ENCODE results near the gene C1QTNF7. TPM values are rescaled to one million over a fixed set of nuclear protein-coding genes. Genes with fewer than 3 reads are reported as not detected.

Gene C1QTNF7
- total and polyA plus RNA-seq, 2 of the 13 experiments (the other 11 are each of a cell fraction or from before 2014, with no cell fraction given), result not detected

DNA sequence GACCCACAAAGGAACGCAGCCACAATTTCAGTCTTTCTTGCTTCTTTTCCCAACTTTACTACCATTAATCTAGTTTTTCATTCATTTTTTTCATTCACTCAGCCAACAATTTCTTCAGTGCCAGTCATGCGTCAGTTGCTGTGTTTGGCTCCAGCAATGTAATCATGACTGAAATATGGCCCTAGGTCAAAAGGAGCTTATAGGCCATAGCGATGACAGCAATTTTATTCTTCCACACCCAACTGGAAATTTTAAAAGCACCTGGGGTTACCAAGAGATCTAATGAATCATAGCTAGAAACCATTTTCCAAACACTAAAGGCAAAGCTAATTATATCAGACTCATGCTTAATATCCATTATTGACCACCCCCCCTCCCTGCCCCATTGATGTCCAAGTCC lies 29.8 kb upstream of the C1QTNF7 start (continued):
- TF ChIP-seq EED (CRISPR knock-in tag; IDR thresholded peaks at IDR 0.05) (no peak), TBP (CRISPR knock-in tag; IDR thresholded peaks at IDR 0.05) (no peak), HDAC1 (CRISPR knock-in tag; IDR thresholded peaks at IDR 0.05) (no peak), CCDC6 (CRISPR knock-in tag; IDR thresholded peaks at IDR 0.05) (no peak), KDM3A (CRISPR knock-in tag; IDR thresholded peaks at IDR 0.05; ENCODE audit: low read depth) (no peak), GZF1 (CRISPR knock-in tag; IDR thresholded peaks at IDR 0.05) (no peak), ZNF572 (CRISPR knock-in tag; IDR thresholded peaks at IDR 0.05) (no peak), SIN3B (IDR thresholded peaks at IDR 0.05; ENCODE audit: low read length) (no peak), NR1H2 (CRISPR knock-in tag; IDR thresholded peaks at IDR 0.05; ENCODE audit: borderline replicate concordance, low read depth) (no peak), GRHL1 (CRISPR knock-in tag; conservative IDR thresholded peaks at IDR 0.05) (no peak), FIP1L1 (IDR thresholded peaks at IDR 0.05; ENCODE audit: borderline replicate concordance, insufficient read depth, low read depth, low read length) (no peak), ZKSCAN1 (IDR thresholded peaks at IDR 0.05; ENCODE audit: low read length) (no peak)

DNA sequence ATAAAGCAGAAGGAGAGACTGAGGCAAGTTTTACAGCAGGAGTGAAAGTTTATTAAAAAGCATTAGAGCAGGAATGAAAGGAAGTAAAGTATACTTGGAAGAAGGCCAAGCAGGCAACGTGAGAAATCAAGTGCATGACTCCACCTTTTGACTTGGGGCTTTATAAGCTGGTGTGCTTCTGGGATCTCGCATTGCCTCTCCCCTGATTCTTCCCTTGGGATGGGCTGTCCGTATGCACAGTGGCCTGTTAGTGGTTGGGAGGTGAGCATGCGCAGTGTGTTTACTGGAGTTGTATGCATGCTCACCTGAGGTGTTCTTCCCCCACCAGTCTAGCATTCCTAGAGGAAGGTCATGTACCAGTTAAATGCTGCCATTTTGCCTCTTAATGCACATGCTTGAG lies 29.1 kb upstream of the C1QTNF7 start:
- H4K20me1 ChIP-seq (ENCODE audit: insufficient read depth, low read length), result no peaks in the 10 kb centered on the region
- no peak overlapping the region for H3K27ac ChIP-seq (ENCODE audit: extremely low read length, insufficient read depth, low read length)
- H3K79me2 ChIP-seq (ENCODE audit: insufficient read depth, low read length), result no peaks in the 10 kb centered on the region
- H3K4me2 ChIP-seq (ENCODE audit: low read depth, low read length), result no peak overlapping the region
- WGBS (ENCODE audit: low lambda C conversion rate), result 23% methylated on average over 2 of the region's 4 CpGs
- no peak overlapping the region for H2AFZ ChIP-seq (ENCODE audit: low read length)
- intact Hi-C loops (cut with micrococcal nuclease; ENCODE audit: unreplicated experiment) (no loop called here), in situ Hi-C loops (cut with HindIII; ENCODE audit: extremely low pct_ligation_motif_present, low pct_unique_long_range_greater_than_20kb) (loop anchor here (5.0 kb wide), 1 partner anchor 166 kb away; no protein-coding TSS in a partner anchor)
- CTCF ChIA-PET (ENCODE audit: low intra/inter-chr PET ratio, low total read pairs), result no interaction called here
- peaks cover 0 to 2% of the 10 kb centered on the region in 2 experiments; a peak in 1 of 5 replicates for H3K27me3 ChIP-seq (ENCODE audit: control insufficient read depth in 1 of 2, insufficient read depth in 2 of 2, low read length in 2 of 2)
- ATAC-seq (no peak), FAIRE-seq (no peak), DNase-seq (ENCODE audit: low spot score) (no peak)
- H3K36me3 ChIP-seq (replicated peaks in 1 of 2; ENCODE audit: control insufficient read depth in 1 of 2, insufficient read depth in 2 of 2, low read length in 2 of 2), result no peaks in the 10 kb centered on the region
- no peaks in the 10 kb centered on the region for H3K4me1 ChIP-seq (ENCODE audit: insufficient read depth, low read length)
- no peaks in the 10 kb centered on the region for H3K9me3 ChIP-seq (ENCODE audit: low read length)
- H3K9ac ChIP-seq (ENCODE audit: insufficient read depth, low read depth, low read length), result no peak overlapping the region
- POLR2A ChIA-PET, result no interaction called here
- BruUV-seq (replicated peaks), result no TSS peak
- no peak overlapping the region for H3K4me3 ChIP-seq (replicated peaks in 1 of 3; ENCODE audit: insufficient read depth in 1 of 3, low read depth in 2 of 3, low read length in 3 of 3)
- TF ChIP-seq ETV6 (CRISPR knock-in tag; conservative IDR thresholded peaks at IDR 0.05) (no peak), HNRNPH1 (optimal IDR thresholded peaks at IDR 0.05; ENCODE audit: low read depth, low read length) (no peak), RFX3 (CRISPR knock-in tag; IDR thresholded peaks at IDR 0.05) (no peak), FLYWCH1 (CRISPR knock-in tag; IDR thresholded peaks at IDR 0.05) (no peak), KMT2B (CRISPR knock-in tag; IDR thresholded peaks at IDR 0.05) (no peak)
- TF ChIP-seq, protein P1, sequence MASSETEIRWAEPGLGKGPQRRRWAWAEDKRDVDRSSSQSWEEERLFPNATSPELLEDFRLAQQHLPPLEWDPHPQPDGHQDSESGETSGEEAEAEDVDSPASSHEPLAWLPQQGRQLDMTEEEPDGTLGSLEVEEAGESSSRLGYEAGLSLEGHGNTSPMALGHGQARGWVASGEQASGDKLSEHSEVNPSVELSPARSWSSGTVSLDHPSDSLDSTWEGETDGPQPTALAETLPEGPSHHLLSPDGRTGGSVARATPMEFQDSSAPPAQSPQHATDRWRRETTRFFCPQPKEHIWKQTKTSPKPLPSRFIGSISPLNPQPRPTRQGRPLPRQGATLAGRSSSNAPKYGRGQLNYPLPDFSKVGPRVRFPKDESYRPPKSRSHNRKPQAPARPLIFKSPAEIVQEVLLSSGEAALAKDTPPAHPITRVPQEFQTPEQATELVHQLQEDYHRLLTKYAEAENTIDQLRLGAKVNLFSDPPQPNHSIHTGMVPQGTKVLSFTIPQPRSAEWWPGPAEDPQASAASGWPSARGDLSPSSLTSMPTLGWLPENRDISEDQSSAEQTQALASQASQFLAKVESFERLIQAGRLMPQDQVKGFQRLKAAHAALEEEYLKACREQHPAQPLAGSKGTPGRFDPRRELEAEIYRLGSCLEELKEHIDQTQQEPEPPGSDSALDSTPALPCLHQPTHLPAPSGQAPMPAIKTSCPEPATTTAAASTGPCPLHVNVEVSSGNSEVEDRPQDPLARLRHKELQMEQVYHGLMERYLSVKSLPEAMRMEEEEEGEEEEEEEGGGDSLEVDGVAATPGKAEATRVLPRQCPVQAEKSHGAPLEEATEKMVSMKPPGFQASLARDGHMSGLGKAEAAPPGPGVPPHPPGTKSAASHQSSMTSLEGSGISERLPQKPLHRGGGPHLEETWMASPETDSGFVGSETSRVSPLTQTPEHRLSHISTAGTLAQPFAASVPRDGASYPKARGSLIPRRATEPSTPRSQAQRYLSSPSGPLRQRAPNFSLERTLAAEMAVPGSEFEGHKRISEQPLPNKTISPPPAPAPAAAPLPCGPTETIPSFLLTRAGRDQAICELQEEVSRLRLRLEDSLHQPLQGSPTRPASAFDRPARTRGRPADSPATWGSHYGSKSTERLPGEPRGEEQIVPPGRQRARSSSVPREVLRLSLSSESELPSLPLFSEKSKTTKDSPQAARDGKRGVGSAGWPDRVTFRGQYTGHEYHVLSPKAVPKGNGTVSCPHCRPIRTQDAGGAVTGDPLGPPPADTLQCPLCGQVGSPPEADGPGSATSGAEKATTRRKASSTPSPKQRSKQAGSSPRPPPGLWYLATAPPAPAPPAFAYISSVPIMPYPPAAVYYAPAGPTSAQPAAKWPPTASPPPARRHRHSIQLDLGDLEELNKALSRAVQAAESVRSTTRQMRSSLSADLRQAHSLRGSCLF (CRISPR knock-in tag; IDR thresholded peaks at IDR 0.05; ENCODE audit: borderline replicate concordance), result no peak
